ENCODE results near the gene SLK.

The SLK gene

DNA sequence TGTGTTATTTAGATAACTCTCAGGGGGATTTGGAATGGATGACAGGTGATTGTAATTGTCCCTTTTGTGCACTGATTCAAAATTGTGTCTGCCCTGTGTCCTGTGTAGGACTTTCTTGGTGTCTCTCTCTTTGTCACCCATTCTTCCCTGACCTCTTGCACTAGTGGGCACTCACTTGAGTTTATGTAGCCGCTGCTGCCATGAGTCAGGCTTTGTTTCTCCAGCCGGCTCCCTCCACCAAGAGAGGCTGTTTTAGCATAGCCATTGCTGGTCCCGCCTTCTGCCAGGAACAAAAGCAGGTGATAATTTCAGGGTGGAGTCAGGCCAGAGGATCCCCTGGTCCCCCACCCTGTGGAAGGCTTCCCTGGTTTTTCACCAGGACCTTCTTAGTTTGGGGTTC lies 110.3 kb downstream of the SLK start:
- H3K9me3 ChIP-seq (ENCODE audit: insufficient read depth, low read length) = no peaks in the 10 kb centered on the region
- H3K9me2 ChIP-seq (replicated peaks; ENCODE audit: insufficient read depth, low read length) = no peaks in the 10 kb centered on the region
- no peak overlapping the region for H3K4me2 ChIP-seq (ENCODE audit: low read depth, low read length, poor library complexity, severe bottlenecking)
- no peak overlapping the region for H3K27ac ChIP-seq (ENCODE audit: low read depth, low read length)
- no peak overlapping the region for H3K4me3 ChIP-seq (ENCODE audit: insufficient read depth, low read length, poor library complexity, severe bottlenecking)
- no peaks in the 10 kb centered on the region for H3K36me3 ChIP-seq (ENCODE audit: low read length)
- no peaks in the 10 kb centered on the region for H3K27me3 ChIP-seq (ENCODE audit: low read length)
- no peak overlapping the region for H3K9ac ChIP-seq (ENCODE audit: low read length)
- no peaks in the 10 kb centered on the region for H4K20me1 ChIP-seq (ENCODE audit: low read depth, low read length)
- H3K79me2 ChIP-seq (ENCODE audit: insufficient read depth, low read length) = no peaks in the 10 kb centered on the region
- H3F3A ChIP-seq (ENCODE audit: insufficient read depth) = no peaks in the 10 kb centered on the region
- TF ChIP-seq, protein P1, sequence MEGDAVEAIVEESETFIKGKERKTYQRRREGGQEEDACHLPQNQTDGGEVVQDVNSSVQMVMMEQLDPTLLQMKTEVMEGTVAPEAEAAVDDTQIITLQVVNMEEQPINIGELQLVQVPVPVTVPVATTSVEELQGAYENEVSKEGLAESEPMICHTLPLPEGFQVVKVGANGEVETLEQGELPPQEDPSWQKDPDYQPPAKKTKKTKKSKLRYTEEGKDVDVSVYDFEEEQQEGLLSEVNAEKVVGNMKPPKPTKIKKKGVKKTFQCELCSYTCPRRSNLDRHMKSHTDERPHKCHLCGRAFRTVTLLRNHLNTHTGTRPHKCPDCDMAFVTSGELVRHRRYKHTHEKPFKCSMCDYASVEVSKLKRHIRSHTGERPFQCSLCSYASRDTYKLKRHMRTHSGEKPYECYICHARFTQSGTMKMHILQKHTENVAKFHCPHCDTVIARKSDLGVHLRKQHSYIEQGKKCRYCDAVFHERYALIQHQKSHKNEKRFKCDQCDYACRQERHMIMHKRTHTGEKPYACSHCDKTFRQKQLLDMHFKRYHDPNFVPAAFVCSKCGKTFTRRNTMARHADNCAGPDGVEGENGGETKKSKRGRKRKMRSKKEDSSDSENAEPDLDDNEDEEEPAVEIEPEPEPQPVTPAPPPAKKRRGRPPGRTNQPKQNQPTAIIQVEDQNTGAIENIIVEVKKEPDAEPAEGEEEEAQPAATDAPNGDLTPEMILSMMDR (IDR thresholded peaks at IDR 0.05; ENCODE audit: insufficient read depth, low read length, poor library complexity, severe bottlenecking) = no peak
- TF ChIP-seq EZH2phosphoT487 (conservative IDR thresholded peaks at IDR 0.05; ENCODE audit: low read length) = no peak
- no peak overlapping the region for H2AFZ ChIP-seq (ENCODE audit: low read depth, low read length, severe bottlenecking)

DNA sequence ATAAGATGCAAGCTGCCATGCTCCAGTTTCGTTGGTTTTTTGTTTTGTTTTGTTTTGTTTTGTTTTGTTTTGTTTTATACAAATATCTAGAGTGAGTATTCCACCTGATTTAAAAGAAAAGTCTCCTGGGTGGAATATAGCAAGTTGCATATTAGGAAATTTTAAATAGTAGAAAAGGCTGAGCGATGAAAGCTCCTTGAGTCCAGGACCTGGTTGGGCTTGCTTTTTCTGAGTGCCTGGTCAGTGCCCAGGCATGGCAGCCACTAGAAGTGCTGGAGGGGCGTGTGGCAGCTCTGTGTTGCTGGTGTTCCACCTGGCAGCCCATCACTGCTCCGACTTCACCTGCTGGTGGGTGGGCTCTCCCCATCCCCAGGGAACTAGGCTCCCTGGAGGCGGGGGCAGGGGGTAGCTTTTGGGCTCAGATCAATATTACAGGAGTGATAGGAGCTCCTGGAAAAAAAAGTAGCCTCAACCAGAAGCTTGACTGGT lies 110.8 kb downstream of the SLK start:
- Histone ChIP-seq H3K9ac (ENCODE audit: low read length) (no peak overlapping the region), H3K27me3 (ENCODE audit: low read length) (no peaks in the 10 kb centered on the region), H3K9me2 (replicated peaks; ENCODE audit: insufficient read depth, low read length) (no peaks in the 10 kb centered on the region), H3K9me3 (ENCODE audit: insufficient read depth, low read length) (no peaks in the 10 kb centered on the region), H3K4me3 (ENCODE audit: insufficient read depth, low read length, poor library complexity, severe bottlenecking) (no peak overlapping the region), H2AFZ (ENCODE audit: low read depth, low read length, severe bottlenecking) (no peak overlapping the region), H3K4me2 (ENCODE audit: low read depth, low read length, poor library complexity, severe bottlenecking) (no peak overlapping the region), H4K20me1 (ENCODE audit: low read depth, low read length) (no peaks in the 10 kb centered on the region), H3K79me2 (ENCODE audit: insufficient read depth, low read length) (no peaks in the 10 kb centered on the region), H3K36me3 (ENCODE audit: low read length) (no peaks in the 10 kb centered on the region), H3K27ac (ENCODE audit: low read depth, low read length) (no peak overlapping the region), H3F3A (ENCODE audit: insufficient read depth) (no peaks in the 10 kb centered on the region)
- TF ChIP-seq EZH2phosphoT487 (conservative IDR thresholded peaks at IDR 0.05; ENCODE audit: low read length) = no peak
- TF ChIP-seq, protein P1 (IDR thresholded peaks at IDR 0.05; ENCODE audit: insufficient read depth, low read length, poor library complexity, severe bottlenecking) = no peak
